Muscle layer of duodenum (tissue), 2 donors: ENCODE measurements around the gene HBZ.
"Not testable (repeated sequence)": the region's sequence is repeated elsewhere in the genome, so short reads cannot be mapped to it uniquely, and the experiment has no call there.

Experiments used
- H3K27ac ChIP-seq: one replicate; pipeline ENCODE4 v1.7.0; 2013; ENCODE audit warnings: mild to moderate bottlenecking, low read length
- H3K27me3 ChIP-seq: one replicate; pipeline ENCODE4 v1.7.0; 2013; ENCODE audit warnings: low read depth, mild to moderate bottlenecking, control low read depth, low read length
- H3K36me3 ChIP-seq, 2 donors: one replicate each; pipeline ENCODE4 v1.7.0; 2013; ENCODE audit warnings: low read length in 2 of 2, control low read depth in 1 of 2, mild to moderate bottlenecking in 1 of 2; ENCODE audit not compliant: insufficient read depth in 2 of 2, control insufficient read depth in 1 of 2
- H3K4me1 ChIP-seq, 2 donors: one replicate each; pipeline ENCODE4 v1.7.0; 2013; ENCODE audit warnings: low read length in 2 of 2, mild to moderate bottlenecking in 2 of 2, control low read depth in 1 of 2, moderate library complexity in 1 of 2; ENCODE audit not compliant: insufficient read depth in 2 of 2, control insufficient read depth in 1 of 2
- H3K4me3 ChIP-seq, 2 donors: one replicate each; pipeline ENCODE4 v1.7.0; 2013; ENCODE audit warnings: low read length in 2 of 2, low read depth in 1 of 2, mild to moderate bottlenecking in 1 of 2
- H3K9me3 ChIP-seq, 2 donors: one replicate each; pipeline ENCODE4 v1.7.0; 2013; ENCODE audit warnings: low read length in 2 of 2, control low read depth in 1 of 2, mild to moderate bottlenecking in 1 of 2; ENCODE audit not compliant: control insufficient read depth in 1 of 2
- donor health status: healthy.

The HBZ gene

GRCh38 chr16:176477-177382 is 24.3 kb downstream of the HBZ start, which contains the start of gene HBA1:
Gene HBA1, plus strand, starts transcription at chr16:176680. Its CDS starts 37 bp downstream, at chr16:176717.
- H3K4me1 ChIP-seq = peaks cover 0 to 17% of the 10 kb centered on the region in 2 donors
- H3K36me3 ChIP-seq, H3K4me3 ChIP-seq, H3K9me3 ChIP-seq, H3K27ac ChIP-seq: not testable (repeated sequence)
- H3K27me3 ChIP-seq = peaks cover 38% of the 10 kb centered on the region

GRCh38 chr16:177394-177822 is 25.0 kb downstream of the HBZ start:
- Histone ChIP-seq H3K27me3 (peaks cover 38% of the 10 kb centered on the region), H3K9me3 (no peaks in the 10 kb centered on the region), H3K27ac (no peak overlapping the region), H3K4me1 (peaks cover 0 to 17% of the 10 kb centered on the region in 2 donors), H3K4me3 (no peak overlapping the region), H3K36me3 (no peaks in the 10 kb centered on the region)

GRCh38 chr16:177981-178667 is 25.7 kb downstream of the HBZ start:
- Histone ChIP-seq H3K4me3 (no peak overlapping the region), H3K4me1 (peaks cover 0 to 17% of the 10 kb centered on the region in 2 donors), H3K27ac (no peak overlapping the region), H3K36me3 (no peaks in the 10 kb centered on the region), H3K27me3 (peaks cover 38% of the 10 kb centered on the region), H3K9me3 (no peaks in the 10 kb centered on the region)

GRCh38 chr16:178668-179015 is 26.2 kb downstream of the HBZ start:
- no peaks in the 10 kb centered on the region for H3K9me3 ChIP-seq
- H3K4me1 ChIP-seq = peaks cover 0 to 17% of the 10 kb centered on the region in 2 donors
- H3K4me3 ChIP-seq = no peak overlapping the region
- H3K27me3 ChIP-seq = peaks cover 38% of the 10 kb centered on the region
- no peak overlapping the region for H3K27ac ChIP-seq
- no peaks in the 10 kb centered on the region for H3K36me3 ChIP-seq

GRCh38 chr16:179211-180092 is 27.0 kb downstream of the HBZ start:
- H3K4me1 ChIP-seq = peaks cover 0 to 17% of the 10 kb centered on the region in 2 donors
- H3K36me3 ChIP-seq = no peaks in the 10 kb centered on the region
- no peak overlapping the region for H3K27ac ChIP-seq
- no peak overlapping the region for H3K4me3 ChIP-seq
- no peaks in the 10 kb centered on the region for H3K9me3 ChIP-seq
- peaks cover 38% of the 10 kb centered on the region for H3K27me3 ChIP-seq

- peak within 1 kb of the TSS in 1 of 2 donors; percentile 60 for H3K4me3 ChIP-seq
- H3K27me3 ChIP-seq = peaks cover 30% of the 10 kb centered on the region
- H3K36me3 ChIP-seq = no peaks in the 10 kb centered on the region
- H3K27ac ChIP-seq = no peak within 1 kb of the TSS
- peaks cover 0 to 17% of the 10 kb centered on the region in 2 donors for H3K4me1 ChIP-seq
- no peaks in the 10 kb centered on the region for H3K9me3 ChIP-seq
Observed at GRCh38 chr16:180101-180675, 27.7 kb downstream of the HBZ start, which contains the start of gene HBQ1. Gene HBQ1, plus strand, starts transcription at chr16:180459. Its CDS starts 28 bp downstream, at chr16:180487.

- H3K4me3 ChIP-seq = peak overlapping the region in 1 of 2 donors; percentile 60
- H3K27ac ChIP-seq = no peak overlapping the region
- H3K27me3 ChIP-seq = peaks cover 25% of the 10 kb centered on the region
- no peaks in the 10 kb centered on the region for H3K36me3 ChIP-seq
- H3K9me3 ChIP-seq = no peaks in the 10 kb centered on the region
- H3K4me1 ChIP-seq = peaks cover 0 to 17% of the 10 kb centered on the region in 2 donors
Observed at GRCh38 chr16:180681-181564, 28.5 kb downstream of the HBZ start.

GRCh38 chr16:181565-182021 is 29.1 kb downstream of the HBZ start:
- Histone ChIP-seq H3K4me3 (peak overlapping the region in 1 of 2 donors; percentile 60), H3K9me3 (no peaks in the 10 kb centered on the region), H3K27me3 (peaks cover 25% of the 10 kb centered on the region), H3K27ac (no peak overlapping the region), H3K36me3 (no peaks in the 10 kb centered on the region), H3K4me1 (peaks cover 0 to 17% of the 10 kb centered on the region in 2 donors)

- H3K4me3 ChIP-seq = no peak overlapping the region
- H3K9me3 ChIP-seq = no peaks in the 10 kb centered on the region
- peaks cover 17% of the 10 kb centered on the region for H3K27me3 ChIP-seq
- no peak overlapping the region for H3K27ac ChIP-seq
- peaks cover 0 to 8% of the 10 kb centered on the region in 2 donors for H3K36me3 ChIP-seq
- H3K4me1 ChIP-seq = peaks cover 0 to 17% of the 10 kb centered on the region in 2 donors
Observed at GRCh38 chr16:183005-183404, 30.6 kb downstream of the HBZ start.

- Histone ChIP-seq H3K27me3 (no peaks in the 10 kb centered on the region), H3K27ac (no peak overlapping the region), H3K4me1 (peaks cover 0 to 13% of the 10 kb centered on the region in 2 donors), H3K9me3 (no peaks in the 10 kb centered on the region), H3K4me3 (no peak overlapping the region), H3K36me3 (peaks cover 13 to 27% of the 10 kb centered on the region in 2 donors)
Observed at GRCh38 chr16:185213-185612, 32.8 kb downstream of the HBZ start.
